Sigmoid colon (tissue), 3 donors: ENCODE results near the gene ROR1.

Experiments
- CTCF ChIP-seq, 4 experiments: fragments of 450-650 bp in 3 of 4; fragments of 200-600 bp in 1 of 4; IDR thresholded peaks; one replicate each; pipeline ENCODE4 v1.5.1; 2016 to 2019; ENCODE audit warnings: antibody characterized with exemption in 4 of 4, mild to moderate bottlenecking in 3 of 4, moderate library complexity in 2 of 4
- POLR2A ChIP-seq, 2 donors: fragments of 450-650 bp; IDR thresholded peaks; one replicate each; pipeline ENCODE4 v1.6.1; 2016; ENCODE audit warnings: antibody characterized with exemption in 2 of 2, mild to moderate bottlenecking in 2 of 2, moderate library complexity in 2 of 2

- no peak for TF ChIP-seq CTCF (IDR thresholded peaks at IDR 0.05)
- TF ChIP-seq POLR2A (IDR thresholded peaks at IDR 0.05) = no peak
Measured at GRCh38 chr1:63748046-63748580, 25.7 kb upstream of the ROR1 start.
